H9 (cell line): ENCODE results near the gene TRAP1. TPM values are rescaled to one million over a fixed set of nuclear protein-coding genes. Genes with fewer than 3 reads are reported as not detected.

Experiments used
- DNase-seq: peaks from one replicate; pipeline ENCODE4 v3.0.0-alpha.2; 2017
- H2AFZ ChIP-seq: one replicate; pipeline ENCODE4 v1.6.1; 2013; ENCODE audit warnings: mild to moderate bottlenecking, low read length, control low read depth, moderate library complexity
- H2AK5ac ChIP-seq: 2 replicates; pipeline ENCODE4 v1.6.1; 2013; ENCODE audit warnings: low read length, control low read depth, mixed read lengths; ENCODE audit not compliant: insufficient read length
- H2BK120ac ChIP-seq: one replicate; pipeline ENCODE4 v1.6.1; 2013; ENCODE audit warnings: low read depth, mild to moderate bottlenecking, low read length, control low read depth, inconsistent platforms; ENCODE audit not compliant: poor library complexity, severe bottlenecking
- H2BK12ac ChIP-seq: 2 replicates; pipeline ENCODE4 v1.6.1; 2013; ENCODE audit warnings: low read length, control low read depth, mixed read lengths, low read depth; ENCODE audit not compliant: insufficient read length
- H2BK15ac ChIP-seq: 2 replicates; pipeline ENCODE4 v1.6.1; 2013; ENCODE audit warnings: low read depth, low read length, control low read depth
- H2BK20ac ChIP-seq: one replicate; pipeline ENCODE4 v1.6.1; 2013; ENCODE audit warnings: low read depth, mild to moderate bottlenecking, low read length, control low read depth, inconsistent platforms; ENCODE audit not compliant: poor library complexity, severe bottlenecking
- H2BK5ac ChIP-seq: 2 replicates; pipeline ENCODE4 v1.6.1; 2013; ENCODE audit warnings: low read length, control low read depth, mixed read lengths; ENCODE audit not compliant: insufficient read length
- H3K14ac ChIP-seq: 2 replicates; pipeline ENCODE4 v1.6.1; 2013; ENCODE audit warnings: low read length, control low read depth; ENCODE audit not compliant: insufficient read depth
- H3K18ac ChIP-seq: 2 replicates; pipeline ENCODE4 v1.6.1; 2013; ENCODE audit warnings: low read depth, mild to moderate bottlenecking, mixed read lengths, low read length, control low read depth; ENCODE audit not compliant: insufficient read length
- H3K23ac ChIP-seq: 2 replicates; pipeline ENCODE4 v1.6.1; 2013; ENCODE audit warnings: low read length, control low read depth, mixed read lengths, low read depth; ENCODE audit not compliant: insufficient read length
- H3K23me2 ChIP-seq: 2 replicates; pipeline ENCODE4 v1.6.1; 2013; ENCODE audit warnings: low read depth, mild to moderate bottlenecking, mixed read lengths, low read length, control low read depth; ENCODE audit not compliant: insufficient read length, poor library complexity, severe bottlenecking
- H3K27ac ChIP-seq: 2 replicates; pipeline ENCODE4 v1.5.1; 2013; ENCODE audit warnings: low read length, control low read depth, mixed read lengths, low read depth; ENCODE audit not compliant: insufficient read length
- H3K27me3 ChIP-seq: 2 replicates; pipeline ENCODE4 v1.6.1; 2013; ENCODE audit warnings: low read length, control low read depth, inconsistent platforms; ENCODE audit not compliant: insufficient read depth
- H3K4ac ChIP-seq: 2 replicates; pipeline ENCODE4 v1.6.1; 2013; ENCODE audit warnings: low read depth, mild to moderate bottlenecking, control low read depth, inconsistent platforms, low read length, moderate library complexity
- H3K4me1 ChIP-seq: 2 replicates; pipeline ENCODE4 v1.6.1; 2013; ENCODE audit warnings: low read length, control low read depth, inconsistent platforms; ENCODE audit not compliant: insufficient read depth
- H3K4me2 ChIP-seq: 2 replicates; pipeline ENCODE4 v1.6.1; 2013; ENCODE audit warnings: low read length, control low read depth, mixed read lengths; ENCODE audit not compliant: insufficient read length, insufficient read depth
- H3K56ac ChIP-seq: 2 replicates; pipeline ENCODE4 v1.6.1; 2013; ENCODE audit warnings: low read depth, mild to moderate bottlenecking, mixed read lengths, low read length, control low read depth; ENCODE audit not compliant: insufficient read length
- H3K79me1 ChIP-seq: 2 replicates; pipeline ENCODE4 v1.6.1; 2013; ENCODE audit warnings: low read depth, mild to moderate bottlenecking, moderate library complexity, low read length, control low read depth, inconsistent platforms; ENCODE audit not compliant: insufficient read depth, poor library complexity, severe bottlenecking
- H3K79me2 ChIP-seq: 2 replicates; pipeline ENCODE4 v1.6.1; 2013; ENCODE audit warnings: low read length, control low read depth, inconsistent platforms; ENCODE audit not compliant: insufficient read depth
- H3K9ac ChIP-seq: 2 replicates; pipeline ENCODE4 v1.6.1; 2013; ENCODE audit warnings: low read length, control low read depth, mixed read lengths; ENCODE audit not compliant: insufficient read length; ENCODE audit errors: extremely low read depth
- H3K9me3 ChIP-seq: one replicate; pipeline ENCODE4 v1.6.1; 2013; ENCODE audit warnings: low read depth, low read length, inconsistent platforms; ENCODE audit not compliant: control insufficient read depth
- H3T11ph ChIP-seq: one replicate; pipeline ENCODE4 v1.6.1; 2013; ENCODE audit warnings: mild to moderate bottlenecking, low read length, control low read depth, inconsistent platforms
- H4K20me1 ChIP-seq: one replicate; pipeline ENCODE4 v1.6.1; 2013; ENCODE audit not compliant: control insufficient read depth, insufficient read length, insufficient read depth
- H4K5ac ChIP-seq: 2 replicates; pipeline ENCODE4 v1.6.1; 2013; ENCODE audit warnings: low read depth, mild to moderate bottlenecking, mixed read lengths, low read length, control low read depth; ENCODE audit not compliant: insufficient read length
- H4K8ac ChIP-seq: replicated peaks from 2 replicates; pipeline ENCODE4 v1.6.1; 2013; ENCODE audit warnings: low read length, control low read depth, mixed read lengths, low read depth; ENCODE audit not compliant: insufficient read length
- H4K91ac ChIP-seq: 2 replicates; pipeline ENCODE4 v1.6.1; 2013; ENCODE audit warnings: low read depth, mild to moderate bottlenecking, moderate library complexity, mixed read lengths, low read length, control low read depth; ENCODE audit not compliant: insufficient read length
- H3K27ac Mint-ChIP-seq, 3 experiments: 2 replicates in 2 of 3; 3 replicates in 1 of 3; pipeline ENCODE4 v1.8.0; 2020 to 2021; ENCODE audit warnings: mixed read lengths in 3 of 3, mild to moderate bottlenecking in 1 of 3, moderate library complexity in 1 of 3
- H3K27me3 Mint-ChIP-seq: 2 replicates; pipeline ENCODE4 v1.8.0; 2021; ENCODE audit warnings: low read depth, mild to moderate bottlenecking, moderate library complexity, mixed read lengths
- H3K36me3 Mint-ChIP-seq, 3 experiments: 2 replicates in 2 of 3; 3 replicates in 1 of 3; pipeline ENCODE4 v1.8.0; 2020 to 2021; ENCODE audit warnings: low read depth in 3 of 3, mixed read lengths in 3 of 3; ENCODE audit not compliant: insufficient read depth in 1 of 3
- H3K4me1 Mint-ChIP-seq, 2 experiments: 2 replicates each; pipeline ENCODE4 v1.8.0; 2020; ENCODE audit warnings: mixed read lengths in 2 of 2
- H3K4me3 Mint-ChIP-seq, 2 experiments: 2 replicates in 1 of 2; 3 replicates in 1 of 2; pipeline ENCODE4 v1.8.0; 2020 to 2021; ENCODE audit warnings: mild to moderate bottlenecking in 2 of 2, mixed read lengths in 2 of 2, moderate library complexity in 1 of 2
- H3K9me3 Mint-ChIP-seq, 2 experiments: 2 replicates in 1 of 2; 3 replicates in 1 of 2; pipeline ENCODE4 v1.8.0; 2020; ENCODE audit warnings: mild to moderate bottlenecking in 2 of 2, mixed read lengths in 2 of 2, moderate library complexity in 1 of 2
- WGBS: extraction: QIAGEN DNeasy Blood & Tissue Kit; methylation state at CpG from one replicate; pipeline ENCODE4 v1.1.7; 2013; ENCODE audit warnings: missing lambda C conversion rate, low lambda C conversion rate, mixed read lengths; ENCODE audit not compliant: insufficient read length; ENCODE audit errors: extremely low coverage; 5-methylcytosine and 5-hydroxymethylcytosine counted together
- total RNA-seq: library from RNA; stranded (reverse); gene quantifications from 2 replicates; pipeline ENCODE4 v1.2.1, GENCODE V29; 2021
- TF ChIP-seq, protein P1 (sequence below): fragments of 200-600 bp; sonication (generic); conservative IDR thresholded peaks from 3 replicates; pipeline ENCODE4 v1.8.0; 2021; ENCODE audit warnings: antibody characterized with exemption, mild to moderate bottlenecking

Gene TRAP1
- total RNA-seq, 1 experiment from 2014 or later: 211 TPM

DNA sequence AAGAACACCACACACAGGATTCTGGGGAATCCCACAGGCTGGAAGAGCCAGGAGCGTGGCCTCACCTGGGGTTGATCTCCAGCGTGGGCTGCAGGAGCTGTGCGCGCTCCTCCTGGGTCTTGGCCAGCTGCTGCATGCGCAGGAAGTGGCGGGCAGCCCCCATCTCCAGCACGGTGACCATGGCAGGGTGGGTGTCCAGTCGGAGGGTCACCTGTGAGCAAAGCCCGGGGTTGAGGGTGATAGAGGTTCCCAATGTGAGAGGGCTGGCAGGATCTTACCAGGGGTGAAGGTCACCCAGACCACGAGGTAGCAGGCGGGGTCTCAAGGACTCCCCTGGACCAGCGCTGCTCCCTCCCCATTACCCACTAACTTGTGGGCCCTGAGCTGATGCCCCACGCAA is 55.4 kb downstream of the TRAP1 start:
- DNase-seq: no peak
- TF ChIP-seq, protein P1, sequence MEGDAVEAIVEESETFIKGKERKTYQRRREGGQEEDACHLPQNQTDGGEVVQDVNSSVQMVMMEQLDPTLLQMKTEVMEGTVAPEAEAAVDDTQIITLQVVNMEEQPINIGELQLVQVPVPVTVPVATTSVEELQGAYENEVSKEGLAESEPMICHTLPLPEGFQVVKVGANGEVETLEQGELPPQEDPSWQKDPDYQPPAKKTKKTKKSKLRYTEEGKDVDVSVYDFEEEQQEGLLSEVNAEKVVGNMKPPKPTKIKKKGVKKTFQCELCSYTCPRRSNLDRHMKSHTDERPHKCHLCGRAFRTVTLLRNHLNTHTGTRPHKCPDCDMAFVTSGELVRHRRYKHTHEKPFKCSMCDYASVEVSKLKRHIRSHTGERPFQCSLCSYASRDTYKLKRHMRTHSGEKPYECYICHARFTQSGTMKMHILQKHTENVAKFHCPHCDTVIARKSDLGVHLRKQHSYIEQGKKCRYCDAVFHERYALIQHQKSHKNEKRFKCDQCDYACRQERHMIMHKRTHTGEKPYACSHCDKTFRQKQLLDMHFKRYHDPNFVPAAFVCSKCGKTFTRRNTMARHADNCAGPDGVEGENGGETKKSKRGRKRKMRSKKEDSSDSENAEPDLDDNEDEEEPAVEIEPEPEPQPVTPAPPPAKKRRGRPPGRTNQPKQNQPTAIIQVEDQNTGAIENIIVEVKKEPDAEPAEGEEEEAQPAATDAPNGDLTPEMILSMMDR: no peak
- Histone ChIP-seq H3T11ph (no peak overlapping the region), H2AFZ (no peak overlapping the region), H3K27me3 (no peaks in the 10 kb centered on the region), H3K56ac (no peak overlapping the region), H3K23me2 (no peaks in the 10 kb centered on the region), H3K79me2 (no peaks in the 10 kb centered on the region), H4K5ac (no peak overlapping the region), H2BK20ac (no peak overlapping the region), H4K91ac (no peak overlapping the region), H2BK15ac (no peak overlapping the region), H3K23ac (no peak overlapping the region), H3K4ac (no peak overlapping the region), H2BK5ac (no peak overlapping the region), H3K14ac (no peak overlapping the region), H3K4me1 (no peaks in the 10 kb centered on the region), H3K79me1 (no peaks in the 10 kb centered on the region), H3K18ac (no peak overlapping the region), H3K27ac (no peak overlapping the region), H3K9ac (no peak overlapping the region), H2BK120ac (no peak overlapping the region), H2AK5ac (no peak overlapping the region), H3K4me2 (no peak overlapping the region), H3K9me3 (no peaks in the 10 kb centered on the region), H4K20me1 (no peaks in the 10 kb centered on the region), H2BK12ac (no peak overlapping the region), H4K8ac (no peak overlapping the region)
- Mint-ChIP-seq H3K4me3 (no peak overlapping the region), H3K36me3 (peaks cover 54 to 89% (median 87%) of the 10 kb centered on the region in 3 experiments), H3K27me3 (no peaks in the 10 kb centered on the region), H3K9me3 (no peaks in the 10 kb centered on the region), H3K4me1 (no peaks in the 10 kb centered on the region), H3K27ac (no peak overlapping the region)
- no CpG with 5 or more reads among the region's 13 CpGs for WGBS
